ENCODE measurements around the gene TSHZ2.

The TSHZ2 gene

GRCh38 chr20:53352727-53353440 is 380.7 kb downstream of the TSHZ2 start:
- DNase-seq (ENCODE audit: extremely low read depth, low read depth), result no peak
- no peak overlapping the region for H3K4me3 ChIP-seq (replicated peaks; ENCODE audit: low read depth, low read length)
- no peak for TF ChIP-seq CTCF (IDR thresholded peaks at IDR 0.05; ENCODE audit: low read depth, low read length, missing control alignments)

GRCh38 chr20:53354314-53354713 is 382.2 kb downstream of the TSHZ2 start:
- DNase-seq (ENCODE audit: extremely low read depth, low read depth), result no peak
- no peak for TF ChIP-seq CTCF (IDR thresholded peaks at IDR 0.05; ENCODE audit: low read depth, low read length, missing control alignments)
- H3K4me3 ChIP-seq (replicated peaks; ENCODE audit: low read depth, low read length), result no peak overlapping the region

GRCh38 chr20:53355790-53356189 is 383.6 kb downstream of the TSHZ2 start:
- no peak for DNase-seq (ENCODE audit: extremely low read depth, low read depth)
- no peak overlapping the region for H3K4me3 ChIP-seq (replicated peaks; ENCODE audit: low read depth, low read length)
- TF ChIP-seq CTCF (IDR thresholded peaks at IDR 0.05; ENCODE audit: low read depth, low read length, missing control alignments), result no peak

- TF ChIP-seq CTCF (IDR thresholded peaks at IDR 0.05; ENCODE audit: low read depth, low read length, missing control alignments), result no peak
- H3K4me3 ChIP-seq (replicated peaks; ENCODE audit: low read depth, low read length), result no peak overlapping the region
- no peak for DNase-seq (ENCODE audit: extremely low read depth, low read depth)
These were observed 387.3 kb downstream of the TSHZ2 start for GRCh38 chr20:53359425-53359824.

GRCh38 chr20:53360852-53361251 is 388.7 kb downstream of the TSHZ2 start:
- DNase-seq (ENCODE audit: extremely low read depth, low read depth), result no peak
- no peak overlapping the region for H3K4me3 ChIP-seq (replicated peaks; ENCODE audit: low read depth, low read length)
- TF ChIP-seq CTCF (IDR thresholded peaks at IDR 0.05; ENCODE audit: low read depth, low read length, missing control alignments), result no peak

- TF ChIP-seq CTCF (IDR thresholded peaks at IDR 0.05; ENCODE audit: low read depth, low read length, missing control alignments), result no peak
These were observed 390.6 kb downstream of the TSHZ2 start for GRCh38 chr20:53362736-53363135.

GRCh38 chr20:53364646-53365045 is 392.5 kb downstream of the TSHZ2 start:
- no peak for TF ChIP-seq CTCF (IDR thresholded peaks at IDR 0.05; ENCODE audit: low read depth, low read length, missing control alignments)
- DNase-seq (ENCODE audit: extremely low read depth, low read depth), result no peak
- H3K4me3 ChIP-seq (replicated peaks; ENCODE audit: low read depth, low read length), result no peak overlapping the region

More at GRCh38 chr20:53362736-53363135, 390.6 kb downstream of the TSHZ2 start:
- DNase-seq (ENCODE audit: extremely low read depth, low read depth), result no peak
- no peak overlapping the region for H3K4me3 ChIP-seq (replicated peaks; ENCODE audit: low read depth, low read length)
